Esophagus muscularis mucosa (tissue), 4 donors: ENCODE data around the gene AIP.

ENCODE experiments used
- EP300 ChIP-seq: sonication (generic); formaldehyde crosslinking; IDR thresholded peaks from one replicate; pipeline ENCODE4 v1.6.1; 2017; ENCODE audit warnings: antibody characterized with exemption
- POLR2A ChIP-seq: fragments of 450-650 bp; IDR thresholded peaks from one replicate; pipeline ENCODE4 v1.6.1; 2017; ENCODE audit warnings: antibody characterized with exemption, moderate library complexity, mild to moderate bottlenecking, low read depth
- POLR2AphosphoS5 ChIP-seq, 2 donors: sonication (generic); formaldehyde crosslinking; IDR thresholded peaks; one replicate each; pipeline ENCODE4 v1.6.1; 2017; ENCODE audit warnings: antibody characterized with exemption in 2 of 2
- TF ChIP-seq, protein P1 (sequence below), 3 experiments: fragments of 200-600 bp in 2 of 3; fragments of 450-650 bp in 1 of 3; sonication (generic) in 2 of 3; IDR thresholded peaks; one replicate each; pipeline ENCODE4 v1.5.1; 2017 to 2019; ENCODE audit warnings: antibody characterized with exemption in 3 of 3, mild to moderate bottlenecking in 2 of 3, moderate library complexity in 1 of 3

DNA sequence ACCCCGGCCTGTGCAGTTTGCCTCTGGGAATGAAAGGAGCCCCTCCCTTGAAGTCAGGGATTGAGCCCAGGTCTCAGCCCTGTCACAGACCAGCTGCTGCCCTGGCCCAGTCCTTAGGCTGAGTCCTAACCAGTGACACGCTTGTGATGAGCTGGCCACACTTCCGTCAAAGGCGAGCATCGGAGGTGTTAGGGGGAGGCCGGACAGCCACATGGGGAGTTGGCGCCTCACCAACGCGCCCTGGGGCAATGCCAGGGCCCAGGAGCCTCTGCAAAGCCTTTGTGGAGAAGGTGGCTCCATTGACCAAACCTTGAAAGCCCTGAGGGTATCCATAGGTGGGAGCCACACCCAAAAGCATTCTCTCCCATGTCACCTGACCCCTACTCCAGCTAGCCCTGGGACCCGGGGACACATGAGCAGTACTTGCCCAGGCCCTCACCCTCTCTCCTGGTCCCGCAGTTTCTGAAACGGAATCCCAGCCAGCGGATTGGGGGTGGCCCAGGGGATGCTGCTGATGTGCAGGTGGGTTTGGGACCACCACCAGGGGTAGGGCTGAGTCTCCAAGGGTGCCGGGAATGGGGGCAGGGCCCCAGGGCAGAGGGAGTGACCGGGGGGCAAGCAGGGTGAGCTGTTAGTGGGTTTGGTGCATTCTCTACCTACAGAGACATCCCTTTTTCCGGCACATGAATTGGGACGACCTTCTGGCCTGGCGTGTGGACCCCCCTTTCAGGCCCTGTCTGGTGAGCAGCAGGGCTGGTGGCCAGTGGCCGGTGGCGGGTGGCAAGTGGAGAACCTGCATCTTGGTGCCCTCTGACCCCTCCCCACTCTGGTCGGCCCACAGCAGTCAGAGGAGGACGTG is 49.1 kb upstream of the AIP start:
- no peak for TF ChIP-seq POLR2A
- TF ChIP-seq, protein P1, sequence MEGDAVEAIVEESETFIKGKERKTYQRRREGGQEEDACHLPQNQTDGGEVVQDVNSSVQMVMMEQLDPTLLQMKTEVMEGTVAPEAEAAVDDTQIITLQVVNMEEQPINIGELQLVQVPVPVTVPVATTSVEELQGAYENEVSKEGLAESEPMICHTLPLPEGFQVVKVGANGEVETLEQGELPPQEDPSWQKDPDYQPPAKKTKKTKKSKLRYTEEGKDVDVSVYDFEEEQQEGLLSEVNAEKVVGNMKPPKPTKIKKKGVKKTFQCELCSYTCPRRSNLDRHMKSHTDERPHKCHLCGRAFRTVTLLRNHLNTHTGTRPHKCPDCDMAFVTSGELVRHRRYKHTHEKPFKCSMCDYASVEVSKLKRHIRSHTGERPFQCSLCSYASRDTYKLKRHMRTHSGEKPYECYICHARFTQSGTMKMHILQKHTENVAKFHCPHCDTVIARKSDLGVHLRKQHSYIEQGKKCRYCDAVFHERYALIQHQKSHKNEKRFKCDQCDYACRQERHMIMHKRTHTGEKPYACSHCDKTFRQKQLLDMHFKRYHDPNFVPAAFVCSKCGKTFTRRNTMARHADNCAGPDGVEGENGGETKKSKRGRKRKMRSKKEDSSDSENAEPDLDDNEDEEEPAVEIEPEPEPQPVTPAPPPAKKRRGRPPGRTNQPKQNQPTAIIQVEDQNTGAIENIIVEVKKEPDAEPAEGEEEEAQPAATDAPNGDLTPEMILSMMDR (IDR thresholded peaks at IDR 0.05): no peak
- TF ChIP-seq EP300: no peak
- no peak for TF ChIP-seq POLR2AphosphoS5 (IDR thresholded peaks at IDR 0.05)
